Activated CD4-positive, alpha-beta memory T cell treated with anti-CD3 and anti-CD28 coated beads, Interleukin-2, amount 10 ng/mL, durations not matched to agents 7 days and 5 days (primary cell): ENCODE data around the gene CTNNA2. TPM values are rescaled to one million over a fixed set of nuclear protein-coding genes. Genes with fewer than 3 reads are reported as not detected.

Experiments
- CTCF ChIA-PET: fragments of 350-600 bp; sonication (Branson Sonifier 250); formaldehyde crosslinking; loops from one replicate; lab custom pipeline; 2021; ENCODE audit warnings: antibody characterized with exemption, inconsistent platforms; lab: Charles Lee
- POLR2A ChIA-PET: fragments of 350-600 bp; sonication (Branson Sonifier 250); formaldehyde crosslinking; loops from one replicate; lab custom pipeline; 2021; ENCODE audit warnings: antibody characterized with exemption; lab: Charles Lee
- DNase-seq: peaks from one replicate; pipeline ENCODE4 v3.0.0-alpha.2; 2020
- H3K27ac Mint-ChIP-seq: one replicate; pipeline ENCODE4 v1.8.0; 2021; ENCODE audit warnings: mild to moderate bottlenecking, mixed read lengths
- H3K27me3 Mint-ChIP-seq: one replicate; pipeline ENCODE4 v1.8.0; 2021; ENCODE audit warnings: mixed read lengths
- H3K36me3 Mint-ChIP-seq: one replicate; pipeline ENCODE4 v1.8.0; 2021; ENCODE audit warnings: low read depth, mixed read lengths
- H3K4me1 Mint-ChIP-seq: one replicate; pipeline ENCODE4 v1.8.0; 2021; ENCODE audit warnings: mixed read lengths
- H3K4me3 Mint-ChIP-seq: one replicate; pipeline ENCODE4 v1.8.0; 2021; ENCODE audit warnings: mild to moderate bottlenecking, mixed read lengths
- H3K9me3 Mint-ChIP-seq: one replicate; pipeline ENCODE4 v1.8.0; 2021; ENCODE audit warnings: mixed read lengths
- total RNA-seq, 2 experiments: library from RNA; stranded (reverse); gene quantifications; one replicate each; pipeline ENCODE4 v1.2.3, GENCODE V29; 2021

Gene CTNNA2
- total RNA-seq, 2 experiments from 2014 or later, result not detected

- Mint-ChIP-seq H3K4me1 (no peaks in the 10 kb centered on the region), H3K36me3 (no peaks in the 10 kb centered on the region), H3K27ac (no peak overlapping the region), H3K4me3 (no peak overlapping the region), H3K9me3 (no peaks in the 10 kb centered on the region), H3K27me3 (no peaks in the 10 kb centered on the region)
- POLR2A ChIA-PET, result no interaction called here
- DNase-seq, result no peak
- CTCF ChIA-PET, result no interaction called here
These were observed 359.8 kb downstream of the CTNNA2 start for GRCh38 chr2:79872656-79873055.

GRCh38 chr2:79874015-79874414 is 361.2 kb downstream of the CTNNA2 start:
- POLR2A ChIA-PET, result no interaction called here

GRCh38 chr2:79876430-79876829 is 363.6 kb downstream of the CTNNA2 start:
- Mint-ChIP-seq H3K4me3 (no peak overlapping the region), H3K27ac (no peak overlapping the region), H3K9me3 (no peaks in the 10 kb centered on the region), H3K27me3 (no peaks in the 10 kb centered on the region), H3K36me3 (no peaks in the 10 kb centered on the region), H3K4me1 (no peaks in the 10 kb centered on the region)
- CTCF ChIA-PET, result no interaction called here
- POLR2A ChIA-PET, result no interaction called here
- no peak for DNase-seq

More at GRCh38 chr2:79874015-79874414, 361.2 kb downstream of the CTNNA2 start:
- Mint-ChIP-seq H3K4me3 (no peak overlapping the region), H3K9me3 (no peaks in the 10 kb centered on the region), H3K4me1 (no peaks in the 10 kb centered on the region), H3K27me3 (no peaks in the 10 kb centered on the region), H3K27ac (no peak overlapping the region), H3K36me3 (no peaks in the 10 kb centered on the region)
- CTCF ChIA-PET, result no interaction called here
- DNase-seq, result no peak

- no peak overlapping the region for H3K4me3 Mint-ChIP-seq
- ChIA-PET POLR2A (no interaction called here), CTCF (no interaction called here)
- H3K9me3 Mint-ChIP-seq, result no peaks in the 10 kb centered on the region
- H3K27me3 Mint-ChIP-seq, result no peaks in the 10 kb centered on the region
- no peak for DNase-seq
- no peak overlapping the region for H3K27ac Mint-ChIP-seq
- H3K4me1 Mint-ChIP-seq, result no peaks in the 10 kb centered on the region
- no peaks in the 10 kb centered on the region for H3K36me3 Mint-ChIP-seq
These were observed 369.7 kb downstream of the CTNNA2 start for GRCh38 chr2:79882548-79882947.

- CTCF ChIA-PET, result no interaction called here
- H3K27me3 Mint-ChIP-seq, result no peaks in the 10 kb centered on the region
- no peak for DNase-seq
These were observed 375.0 kb downstream of the CTNNA2 start for GRCh38 chr2:79887747-79888374.

GRCh38 chr2:79892123-79892522 is 379.3 kb downstream of the CTNNA2 start:
- Mint-ChIP-seq H3K36me3 (no peaks in the 10 kb centered on the region), H3K27ac (no peak overlapping the region), H3K9me3 (peaks cover 4% of the 10 kb centered on the region), H3K4me1 (no peaks in the 10 kb centered on the region), H3K4me3 (no peak overlapping the region), H3K27me3 (no peaks in the 10 kb centered on the region)
- ChIA-PET POLR2A (no interaction called here), CTCF (no interaction called here)
- DNase-seq, result no peak

More at GRCh38 chr2:79887747-79888374, 375.0 kb downstream of the CTNNA2 start:
- Mint-ChIP-seq H3K27ac (no peak overlapping the region), H3K9me3 (no peaks in the 10 kb centered on the region), H3K4me1 (no peaks in the 10 kb centered on the region), H3K4me3 (no peak overlapping the region), H3K36me3 (no peaks in the 10 kb centered on the region)
- POLR2A ChIA-PET, result no interaction called here

- Mint-ChIP-seq H3K4me1 (no peaks in the 10 kb centered on the region), H3K4me3 (no peak overlapping the region), H3K36me3 (no peaks in the 10 kb centered on the region), H3K27me3 (no peaks in the 10 kb centered on the region), H3K9me3 (peaks cover 4% of the 10 kb centered on the region), H3K27ac (no peak overlapping the region)
- ChIA-PET POLR2A (no interaction called here), CTCF (no interaction called here)
- no peak for DNase-seq
These were observed 386.3 kb downstream of the CTNNA2 start for GRCh38 chr2:79899196-79899595.

GRCh38 chr2:79901161-79901560 is 388.3 kb downstream of the CTNNA2 start:
- no peaks in the 10 kb centered on the region for H3K4me1 Mint-ChIP-seq
- peaks cover 4% of the 10 kb centered on the region for H3K9me3 Mint-ChIP-seq
- CTCF ChIA-PET, result no interaction called here
- POLR2A ChIA-PET, result no interaction called here
- no peak for DNase-seq
- H3K4me3 Mint-ChIP-seq, result no peak overlapping the region
- no peak overlapping the region for H3K27ac Mint-ChIP-seq
- H3K36me3 Mint-ChIP-seq, result no peaks in the 10 kb centered on the region
- H3K27me3 Mint-ChIP-seq, result no peaks in the 10 kb centered on the region

- Mint-ChIP-seq H3K27ac (no peak overlapping the region), H3K4me3 (no peak overlapping the region), H3K4me1 (no peaks in the 10 kb centered on the region), H3K9me3 (no peaks in the 10 kb centered on the region), H3K27me3 (no peaks in the 10 kb centered on the region), H3K36me3 (no peaks in the 10 kb centered on the region)
- POLR2A ChIA-PET, result no interaction called here
- CTCF ChIA-PET, result no interaction called here
- DNase-seq, result no peak
These were observed 390.6 kb downstream of the CTNNA2 start for GRCh38 chr2:79903222-79904000.

GRCh38 chr2:79906139-79906890 is 393.5 kb downstream of the CTNNA2 start:
- CTCF ChIA-PET, result no interaction called here
- no peaks in the 10 kb centered on the region for H3K27me3 Mint-ChIP-seq
- no peak overlapping the region for H3K4me3 Mint-ChIP-seq
- no peak for DNase-seq
- POLR2A ChIA-PET, result no interaction called here
- no peak overlapping the region for H3K27ac Mint-ChIP-seq
- H3K36me3 Mint-ChIP-seq, result no peaks in the 10 kb centered on the region
- H3K9me3 Mint-ChIP-seq, result no peaks in the 10 kb centered on the region
- no peaks in the 10 kb centered on the region for H3K4me1 Mint-ChIP-seq

GRCh38 chr2:79909521-79909920 is 396.7 kb downstream of the CTNNA2 start:
- Mint-ChIP-seq H3K27ac (no peak overlapping the region), H3K4me3 (no peak overlapping the region), H3K4me1 (no peaks in the 10 kb centered on the region), H3K27me3 (no peaks in the 10 kb centered on the region), H3K36me3 (no peaks in the 10 kb centered on the region), H3K9me3 (no peaks in the 10 kb centered on the region)
- no peak for DNase-seq
- ChIA-PET CTCF (no interaction called here), POLR2A (no interaction called here)

GRCh38 chr2:79910643-79911042 is 397.8 kb downstream of the CTNNA2 start:
- Mint-ChIP-seq H3K27me3 (no peaks in the 10 kb centered on the region), H3K27ac (no peak overlapping the region), H3K4me1 (no peaks in the 10 kb centered on the region), H3K4me3 (no peak overlapping the region), H3K36me3 (no peaks in the 10 kb centered on the region), H3K9me3 (no peaks in the 10 kb centered on the region)
- ChIA-PET CTCF (no interaction called here), POLR2A (no interaction called here)
- DNase-seq, result no peak

GRCh38 chr2:79915455-79915854 is 402.6 kb downstream of the CTNNA2 start:
- ChIA-PET POLR2A (no interaction called here), CTCF (no interaction called here)
- no peak overlapping the region for H3K27ac Mint-ChIP-seq
- H3K4me3 Mint-ChIP-seq, result no peak overlapping the region
- no peak for DNase-seq
- H3K9me3 Mint-ChIP-seq, result peaks cover 5% of the 10 kb centered on the region
- H3K36me3 Mint-ChIP-seq, result no peaks in the 10 kb centered on the region
- no peaks in the 10 kb centered on the region for H3K4me1 Mint-ChIP-seq
- no peaks in the 10 kb centered on the region for H3K27me3 Mint-ChIP-seq
